BJ (cell line): ENCODE results near the gene KSR1. TPM values are rescaled to one million over a fixed set of nuclear protein-coding genes. Genes with fewer than 3 reads are reported as not detected.

Experiments
- CTCF ChIA-PET: fragments of 350-600 bp; formaldehyde crosslinking; extraction: SDS; loops from one replicate; lab custom pipeline; 2021; ENCODE audit warnings: antibody characterized with exemption, inconsistent platforms; lab: Yijun Ruan, JAX
- POLR2A ChIA-PET: fragments of 300-600 bp; sonication (Branson Sonifier 250); formaldehyde crosslinking; extraction: SDS; loops from one replicate; lab custom pipeline; 2021; ENCODE audit warnings: antibody characterized with exemption; lab: Charles Lee
- DNase-seq: peaks from one replicate; pipeline ENCODE4 v3.0.0-alpha.2; 2011; ENCODE audit warnings: low read depth
- H3K27me3 ChIP-seq: 2 replicates; pipeline ENCODE4 v1.6.0; 2011; ENCODE audit warnings: low read length; ENCODE audit not compliant: control insufficient read depth, insufficient read depth
- H3K36me3 ChIP-seq: 2 replicates; pipeline ENCODE4 v1.5.1; 2011; ENCODE audit warnings: low read length; ENCODE audit not compliant: control insufficient read depth, insufficient read depth
- H3K4me3 ChIP-seq: 2 replicates; pipeline ENCODE4 v1.5.1; 2011; ENCODE audit warnings: low read depth, mild to moderate bottlenecking, control low read depth, low read length
- polyA plus RNA-seq: library from polyadenylated mRNA; depleted of rRNA; stranded (reverse); fragments of >200 nt; gene quantifications from 2 replicates; pipeline ENCODE4 v1.2.3, GENCODE V29; 2011
- TF ChIP-seq, protein P1 (sequence below): IDR thresholded peaks from 2 replicates; pipeline ENCODE4 v1.5.1; 2011; ENCODE audit warnings: low read depth, mild to moderate bottlenecking, control low read depth, inconsistent platforms, low read length, moderate library complexity; ENCODE audit not compliant: insufficient read depth

KSR1 gene
- polyA plus RNA-seq, 1 experiment = 6.8 TPM

DNA sequence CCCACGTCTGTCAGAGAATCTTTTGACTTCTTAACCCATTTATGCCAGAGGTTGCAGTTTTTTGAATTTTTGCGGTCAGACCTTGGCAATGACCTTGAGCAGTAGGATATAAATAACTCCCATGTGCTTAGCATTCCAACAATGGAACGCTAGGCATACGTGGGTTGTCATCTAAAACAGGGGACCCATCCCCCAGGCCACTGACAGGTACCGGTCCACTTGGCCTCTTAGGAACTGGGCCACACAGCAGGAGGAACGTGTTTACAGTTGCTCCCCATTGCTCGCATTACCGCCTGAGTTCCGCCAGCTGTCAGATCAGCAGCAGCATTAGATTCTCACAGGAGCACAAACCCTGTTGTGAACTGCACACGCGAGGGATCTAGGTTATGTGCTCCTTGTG, 97.9 kb downstream of the KSR1 start:
- no peak for DNase-seq
- ChIA-PET CTCF (interaction anchor here (1.4 kb wide), 1 partner anchor 9 kb away, joined by 5 read pairs; no protein-coding TSS in a partner anchor), POLR2A (no interaction called here)
- Histone ChIP-seq H3K36me3 (0 out of 2 replicates have a peak, but pooled peaks cover 1% of the 10 kb centered on the region), H3K4me3 (no peak overlapping the region), H3K27me3 (no peaks in the 10 kb centered on the region; the same call in 1 of the 2 replicates)
- TF ChIP-seq, protein P1, sequence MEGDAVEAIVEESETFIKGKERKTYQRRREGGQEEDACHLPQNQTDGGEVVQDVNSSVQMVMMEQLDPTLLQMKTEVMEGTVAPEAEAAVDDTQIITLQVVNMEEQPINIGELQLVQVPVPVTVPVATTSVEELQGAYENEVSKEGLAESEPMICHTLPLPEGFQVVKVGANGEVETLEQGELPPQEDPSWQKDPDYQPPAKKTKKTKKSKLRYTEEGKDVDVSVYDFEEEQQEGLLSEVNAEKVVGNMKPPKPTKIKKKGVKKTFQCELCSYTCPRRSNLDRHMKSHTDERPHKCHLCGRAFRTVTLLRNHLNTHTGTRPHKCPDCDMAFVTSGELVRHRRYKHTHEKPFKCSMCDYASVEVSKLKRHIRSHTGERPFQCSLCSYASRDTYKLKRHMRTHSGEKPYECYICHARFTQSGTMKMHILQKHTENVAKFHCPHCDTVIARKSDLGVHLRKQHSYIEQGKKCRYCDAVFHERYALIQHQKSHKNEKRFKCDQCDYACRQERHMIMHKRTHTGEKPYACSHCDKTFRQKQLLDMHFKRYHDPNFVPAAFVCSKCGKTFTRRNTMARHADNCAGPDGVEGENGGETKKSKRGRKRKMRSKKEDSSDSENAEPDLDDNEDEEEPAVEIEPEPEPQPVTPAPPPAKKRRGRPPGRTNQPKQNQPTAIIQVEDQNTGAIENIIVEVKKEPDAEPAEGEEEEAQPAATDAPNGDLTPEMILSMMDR = no peak

DNA sequence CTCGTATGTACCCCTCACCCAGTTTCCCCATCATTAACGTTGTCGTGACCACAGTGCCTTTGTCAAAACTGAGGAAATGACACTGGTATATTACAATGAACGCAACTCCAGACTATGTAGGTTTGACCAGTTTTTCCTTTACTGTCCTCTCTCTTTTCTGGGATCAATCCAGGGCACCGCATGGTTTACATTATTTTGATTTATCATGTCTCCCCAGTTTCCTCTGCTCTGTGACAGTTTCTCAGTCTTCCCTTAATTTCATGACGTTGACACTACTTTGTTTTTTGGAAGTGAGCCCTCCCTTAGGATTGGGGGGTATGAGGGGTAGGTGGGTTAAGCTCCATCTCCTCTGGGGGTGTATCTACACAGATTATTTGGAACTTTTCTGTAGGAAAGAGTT, 98.7 kb downstream of the KSR1 start:
- no peaks in the 10 kb centered on the region for H3K27me3 ChIP-seq
- TF ChIP-seq, protein P1 = no peak
- no peak for DNase-seq
- H3K4me3 ChIP-seq = no peak overlapping the region
- H3K36me3 ChIP-seq = 0 out of 2 replicates have a peak, but pooled peaks cover 1% of the 10 kb centered on the region
- ChIA-PET CTCF (no interaction called here), POLR2A (no interaction called here)

DNA sequence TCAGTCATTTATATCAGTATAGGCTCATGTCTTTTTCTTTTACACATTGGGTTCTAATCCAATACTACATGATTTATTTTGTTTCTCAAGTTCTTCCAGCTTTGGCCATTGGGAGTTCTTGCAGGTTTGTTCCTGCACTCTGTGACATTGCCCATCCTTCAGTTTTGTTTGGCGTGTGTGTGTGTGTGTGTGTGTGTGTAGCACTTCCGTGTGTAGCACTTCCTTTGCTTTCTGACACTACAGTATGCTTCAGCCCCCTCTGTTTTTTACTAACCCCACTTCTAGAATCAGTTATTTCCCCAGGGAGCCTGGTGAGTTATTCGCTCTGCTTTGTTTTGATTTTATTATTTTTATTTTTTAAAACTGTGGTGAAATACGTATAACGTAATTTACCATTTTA, 99.1 kb downstream of the KSR1 start:
- H3K36me3 ChIP-seq = 0 out of 2 replicates have a peak, but pooled peaks cover 1% of the 10 kb centered on the region
- DNase-seq = no peak
- TF ChIP-seq, protein P1 = no peak
- no peak overlapping the region for H3K4me3 ChIP-seq
- ChIA-PET POLR2A (no interaction called here), CTCF (no interaction called here)
- no peaks in the 10 kb centered on the region for H3K27me3 ChIP-seq

DNA sequence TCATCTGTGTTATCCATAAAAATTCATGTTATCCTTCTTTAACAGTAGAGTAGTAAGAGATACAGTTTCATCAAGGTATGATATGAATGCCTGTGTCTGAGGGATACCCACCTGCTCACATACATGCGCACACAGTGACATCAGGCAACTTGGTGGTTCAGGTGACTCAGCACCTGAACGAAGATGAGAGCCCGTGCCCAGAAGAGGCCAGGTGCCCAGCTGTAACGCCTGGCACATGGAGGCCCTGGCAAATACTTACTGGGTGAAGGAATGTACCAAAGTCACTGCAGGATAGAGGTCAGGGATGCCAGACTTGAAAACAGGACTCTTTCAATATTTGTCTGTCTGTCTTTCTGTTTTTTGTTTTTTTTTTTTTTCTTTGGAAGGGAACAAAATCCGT, 102.1 kb downstream of the KSR1 start:
- POLR2A ChIA-PET = no interaction called here
- Histone ChIP-seq H3K4me3 (no peak overlapping the region), H3K27me3 (no peaks in the 10 kb centered on the region), H3K36me3 (no peaks in the 10 kb centered on the region)
- CTCF ChIA-PET = interaction anchor here (0.7 to 0.9 kb wide), 2 partner anchors 9 to 42 kb away, joined by 3 read pairs; no protein-coding TSS in a partner anchor
- no peak for DNase-seq
- TF ChIP-seq, protein P1 = no peak

DNA sequence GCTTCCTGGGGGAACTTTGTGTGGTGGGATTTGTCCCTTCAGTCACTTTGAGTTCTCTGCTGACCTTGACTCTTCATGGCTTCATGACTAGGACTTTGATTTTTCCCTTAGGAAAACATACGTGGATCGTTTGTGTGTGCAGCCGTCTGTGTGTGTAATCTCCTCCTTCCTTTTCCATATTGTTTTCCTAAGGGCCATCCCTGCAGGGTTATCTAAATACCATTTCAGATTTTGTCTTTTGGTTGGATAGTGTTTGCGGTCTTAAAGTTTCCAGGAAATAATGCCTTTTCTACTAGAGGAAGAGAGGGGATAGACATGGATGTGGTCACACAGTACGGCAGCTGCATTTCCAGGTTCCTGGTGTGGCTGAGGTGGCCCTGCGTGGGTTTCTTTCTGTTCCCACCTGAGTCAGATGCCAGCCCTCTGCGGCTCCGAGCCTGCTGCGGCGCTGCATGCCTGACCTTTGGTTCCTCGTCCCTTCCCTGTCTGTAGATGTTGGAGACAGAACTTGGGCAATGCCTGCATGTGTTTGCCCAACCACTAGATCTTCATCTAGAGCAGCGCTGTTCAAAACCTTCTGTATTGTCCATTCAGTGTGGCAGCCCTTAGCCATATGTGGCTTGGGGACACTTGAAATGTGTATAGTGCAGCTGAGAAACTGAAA, 102.7 kb downstream of the KSR1 start:
- no peak for DNase-seq

More for the DNA sequence above, 102.7 kb downstream of the KSR1 start:
- H3K36me3 ChIP-seq = no peaks in the 10 kb centered on the region
- TF ChIP-seq, protein P1 = no peak
- no peak overlapping the region for H3K4me3 ChIP-seq
- ChIA-PET POLR2A (no interaction called here), CTCF (interaction anchor here (1.3 kb wide), 1 partner anchor 15 kb away, joined by 3 read pairs; no protein-coding TSS in a partner anchor)
- no peaks in the 10 kb centered on the region for H3K27me3 ChIP-seq
